ENCODE results near the gene BORCS5. TPM values are rescaled to one million over a fixed set of nuclear protein-coding genes. Genes with fewer than 3 reads are reported as not detected.

The BORCS5 gene
- total RNA-seq, 1 experiment from 2014 or later: 2.5 TPM

DNA sequence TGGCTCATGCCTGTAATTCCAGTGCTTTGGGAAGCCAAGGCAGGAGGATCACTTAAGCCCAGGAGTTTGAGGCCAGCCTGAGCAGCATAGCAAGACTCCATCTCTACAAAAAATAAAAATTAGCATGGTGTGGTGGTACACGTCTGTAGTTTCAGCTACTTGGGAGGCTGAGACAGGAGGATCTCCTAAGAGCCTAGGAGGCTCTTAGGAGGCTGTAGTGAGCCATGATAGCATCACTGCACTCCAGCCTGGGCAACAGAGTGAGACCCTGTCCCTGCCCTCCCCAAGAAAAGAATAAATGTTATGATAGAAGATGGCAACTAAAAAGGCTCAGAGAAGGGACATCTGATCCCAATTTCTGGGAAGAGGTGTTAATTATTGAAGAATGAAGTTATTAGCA is 3.6 kb upstream of the BORCS5 start:
- DNase-seq (ENCODE audit: low read depth): no peak

DNA sequence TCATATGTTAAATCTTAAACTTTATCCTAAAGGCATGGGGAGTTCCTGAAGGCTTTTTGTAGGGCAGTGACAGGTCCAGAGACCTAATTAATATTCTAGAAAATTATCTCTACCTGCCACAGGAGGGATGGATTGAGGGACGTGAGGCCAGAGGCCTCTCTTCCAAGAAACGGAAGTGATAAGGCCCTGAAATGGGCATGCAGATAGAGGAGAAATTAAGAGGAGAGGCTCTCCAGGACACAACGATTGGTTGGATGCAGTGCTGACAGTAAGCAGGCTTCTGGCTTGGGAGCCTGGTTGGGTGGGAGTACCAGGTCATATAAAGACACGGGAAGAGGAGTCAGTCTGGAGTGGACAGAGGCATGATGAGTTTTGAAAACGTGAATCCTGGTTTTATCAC is 3.1 kb upstream of the BORCS5 start:
- DNase-seq (ENCODE audit: low read depth): no peak

DNA sequence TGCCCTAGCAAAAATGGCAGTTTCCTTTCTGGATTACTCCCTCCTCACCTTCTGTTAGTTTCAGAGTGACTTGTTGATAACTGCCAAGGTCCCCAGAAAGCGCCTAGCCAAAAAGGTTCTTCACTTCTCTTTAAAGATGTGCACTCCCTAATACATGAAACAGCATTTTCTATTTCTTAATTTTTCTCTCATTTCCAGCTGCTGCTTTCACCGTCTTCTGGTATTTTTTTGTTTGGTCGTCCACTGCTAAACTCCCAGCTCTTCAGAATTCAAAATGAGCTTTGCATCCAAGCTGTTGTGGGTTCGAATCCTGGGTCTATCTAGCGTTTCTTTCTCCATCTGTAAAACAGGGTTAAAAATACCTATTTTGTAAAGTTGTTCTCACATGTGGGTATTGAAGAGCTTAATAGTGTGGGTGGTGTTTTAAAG is 397 bp upstream of the BORCS5 start:
- no peak for DNase-seq (ENCODE audit: low read depth)

DNA sequence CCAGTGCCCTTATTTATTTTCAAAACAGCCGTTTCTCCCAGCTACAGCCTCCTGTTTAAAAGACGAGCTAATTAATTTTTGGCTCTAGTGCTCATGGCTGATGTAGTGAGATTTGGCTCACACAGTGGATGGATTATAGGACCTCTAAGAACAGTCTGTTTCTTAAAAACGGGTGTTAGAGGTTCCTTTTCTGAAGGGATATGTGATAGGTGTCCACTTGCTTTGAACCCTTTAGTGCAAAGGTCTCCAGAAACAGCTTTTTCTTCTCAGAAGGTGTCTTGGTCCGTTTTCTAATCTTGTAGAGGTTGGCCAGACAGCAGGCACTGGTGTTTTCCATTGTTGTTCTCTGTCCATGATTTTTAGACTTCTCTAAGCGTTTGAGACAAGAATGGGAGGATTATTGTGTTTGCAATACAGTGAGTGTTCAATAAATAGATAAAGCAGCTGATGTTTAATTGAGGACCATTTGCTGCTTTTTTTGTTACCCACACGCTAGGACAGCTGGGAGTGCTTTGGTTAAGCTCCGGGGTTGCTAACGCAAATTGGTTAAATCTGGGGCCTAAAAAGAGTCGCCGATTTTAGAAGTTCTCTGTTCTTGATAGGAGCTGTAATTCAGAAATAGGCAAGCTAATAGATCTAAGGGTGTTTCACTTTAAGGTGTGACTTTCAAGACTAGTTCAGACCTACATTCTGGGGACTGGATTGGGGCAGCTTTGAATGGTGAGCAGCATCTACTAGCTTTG is 1.0 kb downstream of the BORCS5 start:
- no peak for DNase-seq (ENCODE audit: low read depth)

DNA sequence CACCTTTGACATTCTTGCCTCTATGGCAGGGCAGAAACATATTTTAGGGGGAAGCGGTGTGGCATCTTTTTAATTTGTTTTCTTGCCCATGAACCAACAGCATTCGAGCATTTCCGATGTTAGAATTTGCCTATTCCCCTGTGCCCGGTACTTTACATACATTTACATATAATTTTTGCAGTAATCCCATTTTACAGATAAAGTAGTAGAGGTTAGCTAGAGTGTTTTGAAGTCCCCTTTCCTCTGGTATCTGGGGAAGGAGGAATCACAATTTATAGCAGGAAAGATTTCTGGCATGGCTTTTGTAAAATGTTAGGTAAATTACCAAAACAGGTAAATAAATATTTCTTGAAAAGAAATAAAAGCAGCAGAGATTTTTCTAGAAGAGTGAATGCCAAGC is 1.6 kb downstream of the BORCS5 start:
- no peak for DNase-seq (ENCODE audit: low read depth)

DNA sequence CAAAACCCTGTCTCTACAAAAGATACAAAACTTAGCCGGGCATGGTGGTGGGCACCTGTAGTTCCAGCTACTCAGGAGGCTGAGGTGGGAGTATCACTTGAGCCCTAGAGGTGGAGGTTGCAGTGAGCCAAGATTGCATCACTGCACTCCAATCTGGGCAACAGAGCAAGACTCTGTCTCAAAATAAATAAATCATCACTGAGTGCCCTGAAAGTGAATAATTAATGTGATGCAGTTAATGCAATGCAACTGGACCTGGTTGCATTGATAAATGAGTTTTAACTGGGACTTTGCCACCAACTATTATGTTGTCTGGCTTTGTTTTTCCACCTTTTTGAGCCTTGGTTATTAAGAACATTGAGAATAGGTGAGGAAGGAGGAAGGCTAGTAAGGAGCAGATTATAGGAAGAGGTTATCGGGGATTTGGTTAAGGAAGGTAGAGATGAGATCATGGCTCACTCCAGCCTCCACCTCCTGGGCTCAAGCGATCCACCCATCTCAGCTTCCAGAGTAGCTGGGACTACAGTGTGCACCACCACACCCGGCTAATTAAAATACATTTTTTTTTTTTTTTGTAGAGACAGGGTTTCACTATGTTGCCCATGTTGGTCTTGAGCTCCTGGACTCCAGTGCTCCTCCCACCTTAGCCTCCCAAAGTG is 8.0 kb downstream of the BORCS5 start:
- DNase-seq (ENCODE audit: low read depth): no peak

DNA sequence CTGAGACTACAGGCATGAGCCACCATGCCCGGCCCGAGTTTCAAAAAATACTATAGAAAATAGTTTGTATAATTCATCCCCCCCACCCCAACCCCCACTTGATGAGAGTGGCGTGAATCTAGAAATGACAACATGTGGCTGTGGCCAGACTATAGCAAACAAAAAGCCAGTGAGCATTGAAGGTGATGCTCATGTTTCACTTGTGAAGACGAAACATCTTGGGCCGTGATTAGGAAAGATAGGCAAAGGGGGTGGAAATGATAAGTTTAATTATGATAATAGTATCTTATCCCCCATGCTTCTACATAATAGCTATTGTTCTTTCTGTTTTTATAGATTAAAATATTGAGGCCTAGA is 8.5 kb downstream of the BORCS5 start:
- no peak for DNase-seq (ENCODE audit: low read depth)

DNA sequence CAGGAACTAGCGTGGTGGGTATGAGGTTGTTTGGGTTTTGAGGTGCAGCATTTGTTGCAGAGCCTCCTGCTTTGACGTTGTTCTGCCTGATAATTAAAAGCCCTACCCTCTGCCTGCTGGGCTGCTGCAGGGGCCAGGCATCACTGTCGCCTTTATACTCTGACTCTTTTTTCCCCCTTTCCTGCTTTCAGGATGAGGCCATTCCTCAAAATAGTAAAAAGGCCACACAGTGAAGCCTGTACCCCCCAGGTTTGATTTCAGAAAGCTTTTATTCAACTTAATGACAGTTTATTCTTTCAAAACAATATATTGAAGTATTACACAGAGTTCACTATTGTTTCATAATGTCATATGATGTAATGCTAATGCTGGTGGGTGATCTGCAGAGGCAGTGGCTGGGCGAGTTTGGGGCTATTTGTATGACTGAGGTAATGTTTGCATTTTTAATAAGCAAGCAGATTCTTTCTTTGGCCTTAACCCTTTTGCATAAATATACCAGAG is 9.1 kb downstream of the BORCS5 start:
- DNase-seq (ENCODE audit: low read depth): no peak

DNA sequence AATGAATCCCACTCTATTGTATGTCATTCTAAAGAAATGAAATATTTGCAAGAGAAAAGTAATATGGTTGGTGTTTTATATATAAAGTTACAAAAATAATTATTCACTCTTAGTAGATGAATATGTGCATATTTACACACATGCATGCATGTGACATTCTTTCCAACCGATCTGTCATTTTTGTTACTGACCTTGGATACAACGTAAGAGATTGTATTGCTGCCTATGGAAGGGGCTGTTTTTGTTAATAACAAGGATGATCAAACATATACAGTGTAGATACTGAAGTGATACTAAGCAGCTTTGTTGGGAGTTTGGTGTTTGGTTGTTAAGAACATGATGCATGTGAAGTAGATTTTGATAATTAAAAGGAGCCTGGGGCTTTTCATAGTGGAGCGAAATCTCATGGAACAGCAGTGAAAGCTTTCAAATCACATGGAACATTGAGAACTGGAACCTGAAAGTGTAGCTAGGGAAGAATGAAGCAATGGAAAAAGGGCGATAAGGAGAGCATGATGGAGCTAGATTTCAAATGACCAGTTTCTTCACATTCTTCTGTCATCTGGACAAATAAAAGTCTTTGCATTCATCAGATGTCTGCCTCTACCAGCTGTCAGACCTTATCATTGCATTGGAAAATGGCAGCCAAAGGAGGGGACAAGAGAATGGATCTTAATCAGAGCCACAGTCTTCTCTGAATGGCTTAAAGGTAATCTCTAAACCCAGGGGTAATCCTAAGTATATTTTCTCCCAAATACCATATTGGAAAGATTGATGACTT is 10.0 kb downstream of the BORCS5 start:
- no peak for DNase-seq (ENCODE audit: low read depth)

DNA sequence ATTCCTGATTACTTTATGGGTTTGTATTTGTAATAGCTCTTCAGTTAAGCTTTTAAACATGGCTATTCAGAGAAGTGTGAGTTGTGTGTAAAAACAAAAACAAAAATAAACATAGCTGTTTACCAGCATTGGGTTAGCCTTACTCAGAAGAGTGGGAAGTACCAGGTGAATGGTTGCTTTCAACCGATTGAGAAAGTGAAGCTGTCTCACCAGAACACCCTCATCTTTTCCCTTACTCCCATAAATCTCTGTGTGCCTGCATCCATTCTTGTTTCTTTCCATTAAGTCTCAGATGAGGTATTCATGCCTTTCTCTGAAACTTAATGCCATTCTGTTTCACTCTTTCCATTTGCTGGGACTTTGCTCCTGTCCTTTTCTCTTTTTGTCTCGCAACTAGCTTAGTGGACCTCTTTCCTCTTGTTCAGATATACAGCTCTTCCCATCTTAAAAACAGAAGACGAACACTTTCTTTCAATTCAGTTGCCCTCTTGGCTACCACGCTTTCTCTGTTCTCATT is 10.7 kb downstream of the BORCS5 start:
- DNase-seq (ENCODE audit: low read depth): no peak

DNA sequence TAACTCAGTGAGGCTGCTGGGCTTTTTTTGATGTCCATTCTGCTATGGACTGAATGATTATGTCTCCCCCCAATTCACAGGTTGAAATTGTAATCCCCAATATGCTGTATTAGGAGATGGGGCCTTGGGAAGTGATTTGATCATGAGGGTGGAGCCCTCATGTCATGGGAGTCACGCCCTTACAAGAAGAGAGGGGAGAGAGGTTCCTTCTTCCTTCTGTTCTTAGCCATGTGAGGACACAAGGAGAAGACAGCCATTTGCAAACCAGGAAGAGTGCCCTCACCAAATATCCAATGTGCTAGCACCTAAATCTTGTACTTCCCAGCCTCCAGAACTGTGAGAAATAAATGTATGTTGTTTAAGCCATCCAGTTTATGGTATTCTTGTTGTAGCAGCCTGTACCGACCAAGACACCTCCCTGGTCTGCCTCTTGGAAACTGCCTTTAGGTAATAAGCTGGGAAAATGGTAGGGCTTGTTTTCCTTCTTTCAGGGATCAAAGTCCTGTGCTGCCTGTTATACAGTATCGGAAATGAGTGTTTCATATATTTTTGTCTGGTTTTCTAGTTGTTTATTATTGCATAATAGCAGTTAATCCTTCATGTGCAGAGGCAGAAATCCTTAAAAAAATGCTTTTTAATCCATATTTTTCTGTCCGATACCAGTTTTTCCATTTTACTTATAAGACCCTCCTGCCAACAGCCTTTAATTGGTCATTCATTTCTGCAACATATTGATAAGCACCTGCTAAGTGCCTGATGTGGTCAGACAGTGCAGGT is 16.3 kb downstream of the BORCS5 start:
- DNase-seq (ENCODE audit: low read depth): no peak

DNA sequence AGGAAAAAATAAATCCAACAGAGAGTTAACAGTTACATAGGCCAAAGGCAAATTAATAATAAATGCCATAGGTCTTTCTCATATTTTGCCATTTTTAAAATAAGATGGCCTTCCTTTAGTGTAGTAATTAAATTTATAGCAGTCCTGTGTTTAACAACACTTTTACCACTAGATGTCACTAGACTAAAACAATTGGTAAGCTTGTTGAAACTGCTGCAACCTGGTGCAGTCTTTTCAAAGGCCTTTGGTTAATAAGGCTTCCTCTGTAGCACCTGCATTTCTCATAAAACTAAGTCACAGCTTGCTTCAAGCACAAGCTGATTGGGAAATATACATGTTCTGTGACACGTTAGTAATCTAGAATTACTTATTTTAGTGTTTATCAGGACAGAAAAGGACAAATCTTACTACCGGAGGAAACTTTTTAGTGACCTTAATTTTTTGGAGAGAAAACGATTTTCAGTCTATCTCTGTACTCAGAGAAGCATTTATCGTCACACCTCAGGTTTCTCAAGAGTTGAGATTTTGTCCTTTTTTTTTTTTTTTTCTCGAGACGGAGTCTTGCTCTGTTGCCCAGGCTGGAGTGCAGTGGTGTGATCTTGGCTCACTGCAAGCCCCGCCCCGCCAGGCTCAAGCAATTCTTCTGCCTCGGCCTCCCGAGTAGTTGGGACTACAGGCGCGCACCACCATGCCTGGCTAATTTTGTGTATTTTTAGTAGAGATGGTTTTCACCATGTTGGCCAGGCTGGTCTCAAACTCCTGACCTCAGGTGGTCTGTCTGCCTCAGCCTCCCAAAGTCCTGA is 20.0 kb downstream of the BORCS5 start:
- DNase-seq (ENCODE audit: low read depth): peak; percentile 8

DNA sequence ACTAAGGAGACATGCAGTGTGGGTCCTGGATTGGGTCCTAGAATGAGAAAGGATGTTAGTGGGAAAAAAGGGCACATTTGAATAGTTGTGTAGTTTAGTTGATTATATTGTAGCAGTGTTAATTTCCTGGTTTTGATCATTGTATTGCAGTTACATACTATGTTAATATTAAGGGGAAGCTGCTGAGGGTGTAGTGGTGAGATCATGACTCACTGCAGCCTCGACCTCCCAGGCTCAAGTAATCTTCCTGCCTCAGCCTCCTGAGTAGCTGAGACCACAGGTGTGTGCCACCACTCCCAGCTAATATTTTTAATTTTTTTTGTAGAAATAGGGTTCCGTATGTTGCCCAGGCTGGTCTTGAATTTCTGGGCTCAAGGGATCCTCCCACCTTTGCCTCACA is 21.7 kb downstream of the BORCS5 start:
- no peak for DNase-seq (ENCODE audit: low read depth)

DNA sequence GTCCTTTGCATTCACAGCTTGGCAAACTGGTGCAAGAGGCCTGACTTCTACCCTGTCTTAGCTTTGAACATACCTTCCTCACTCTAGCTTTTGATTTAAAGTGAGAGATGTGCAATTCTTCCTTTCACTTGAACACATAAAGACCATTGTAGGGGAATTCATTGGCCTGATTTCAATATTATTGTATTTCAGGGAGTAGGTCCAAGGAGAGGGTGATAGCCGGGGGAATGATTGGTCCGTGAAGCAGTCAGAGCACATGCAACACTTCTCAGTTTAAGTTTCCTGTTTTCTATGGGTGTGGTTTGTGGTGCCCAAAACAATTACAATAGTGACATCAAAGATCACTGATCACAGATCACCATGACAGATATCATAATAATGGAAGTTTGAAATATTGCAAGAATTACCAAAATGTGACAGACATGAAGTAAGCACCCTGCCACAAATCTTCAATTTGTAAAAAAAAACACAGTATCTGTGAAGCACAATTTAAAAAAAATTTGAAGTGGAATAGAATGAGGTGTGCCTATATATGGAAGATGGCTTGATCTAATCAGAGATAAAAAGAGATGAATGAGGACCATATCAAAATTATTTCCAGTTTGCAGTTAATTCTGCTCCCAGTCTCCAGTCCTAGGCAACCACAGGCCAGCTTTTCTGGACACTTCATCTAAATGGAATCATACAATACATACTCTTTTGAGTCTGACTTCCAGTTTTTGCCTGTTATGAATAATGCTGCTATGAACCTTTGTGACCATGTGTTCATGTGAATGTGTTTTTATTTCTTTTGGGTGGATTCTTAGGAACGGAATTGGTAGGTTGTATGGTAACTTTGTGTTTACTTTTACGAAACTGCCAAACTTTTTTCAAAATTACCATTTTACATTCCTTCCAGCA is 23.2 kb downstream of the BORCS5 start:
- DNase-seq (ENCODE audit: low read depth): no peak

DNA sequence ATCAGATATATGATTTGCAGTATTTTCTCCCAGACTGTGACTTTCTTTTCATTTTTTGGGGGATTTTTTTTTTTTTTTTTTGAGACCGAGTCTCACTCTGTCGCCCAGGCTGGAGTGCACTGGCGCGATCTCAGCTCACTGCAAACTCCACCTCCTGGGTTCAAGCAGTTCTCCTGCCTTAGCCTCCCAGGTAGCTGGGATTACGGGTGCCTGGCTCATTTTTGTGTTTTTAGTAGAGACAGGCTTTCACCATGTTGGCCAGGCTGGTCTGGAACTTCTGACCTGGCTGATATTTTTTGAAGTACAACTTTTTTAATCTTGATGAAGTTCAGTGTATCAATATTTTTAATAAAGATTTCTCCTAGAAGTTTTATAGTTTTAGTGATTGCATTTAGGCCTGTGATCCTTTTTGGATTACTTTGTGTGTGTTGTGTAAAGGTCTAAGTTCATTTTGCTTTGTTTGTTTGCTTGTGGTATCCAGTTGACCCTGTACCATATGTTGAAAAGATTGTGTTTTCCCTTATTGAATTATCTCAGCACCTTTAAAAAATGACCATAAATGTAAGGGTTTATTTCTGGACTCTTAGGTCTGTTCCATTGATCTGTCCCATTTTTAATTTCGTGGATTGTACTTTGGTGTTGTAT is 24.2 kb downstream of the BORCS5 start:
- no peak for DNase-seq (ENCODE audit: low read depth)

DNA sequence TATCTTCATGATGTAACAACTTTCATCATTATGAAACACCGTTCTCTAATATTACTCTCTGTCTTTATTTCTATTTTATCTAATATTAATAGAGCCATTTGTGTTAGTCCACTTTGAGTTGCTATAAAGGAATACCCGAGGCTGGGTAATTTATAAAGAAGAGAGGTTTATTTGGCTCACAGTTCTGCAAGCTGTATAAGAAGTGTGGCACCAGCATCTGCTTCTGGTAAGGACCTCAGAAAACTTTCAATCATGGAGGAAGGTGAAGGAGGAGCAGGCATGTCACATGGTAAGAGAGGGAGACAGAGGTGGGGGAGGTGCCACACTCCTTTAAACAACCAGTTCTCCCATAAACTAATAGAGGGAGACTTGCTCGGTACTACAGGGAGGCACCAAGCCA is 25.1 kb downstream of the BORCS5 start:
- no peak for DNase-seq (ENCODE audit: low read depth)

DNA sequence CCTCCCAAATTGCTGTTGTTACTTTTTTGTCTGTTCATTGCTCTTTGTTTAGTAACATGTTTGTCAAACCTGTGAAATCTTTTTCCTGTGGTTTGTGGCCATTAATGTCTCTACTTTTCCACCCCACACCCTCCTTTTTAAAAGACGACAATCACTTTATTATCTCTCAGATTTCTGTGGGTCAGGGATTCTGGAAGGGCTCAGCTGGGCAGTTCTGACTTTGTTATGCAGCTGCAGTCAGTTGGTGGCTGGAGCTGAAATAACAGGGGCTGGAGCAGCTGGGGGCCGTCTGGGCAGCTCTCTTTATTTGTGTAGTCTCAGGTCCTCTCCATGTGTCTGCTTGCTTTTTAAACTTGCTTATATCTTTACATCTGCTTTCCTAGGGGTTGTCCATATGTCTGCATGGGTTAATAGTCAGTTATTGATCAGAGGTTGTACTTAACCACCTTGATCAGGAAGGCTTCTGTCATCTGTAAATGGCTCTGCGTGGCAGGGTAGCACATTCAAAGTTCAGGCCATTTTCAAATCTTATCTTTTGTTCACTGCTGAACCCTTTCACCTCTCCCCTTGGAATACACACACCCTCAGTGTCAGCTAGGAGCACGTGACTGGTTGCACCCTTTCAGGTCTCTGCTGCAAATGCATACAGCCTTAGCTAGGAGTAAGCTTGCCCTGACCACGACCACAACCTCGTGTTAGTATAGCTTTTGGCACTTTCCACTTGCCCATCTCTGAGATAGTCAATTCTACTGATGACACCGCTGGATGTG is 27.9 kb downstream of the BORCS5 start:
- DNase-seq (ENCODE audit: low read depth): no peak

DNA sequence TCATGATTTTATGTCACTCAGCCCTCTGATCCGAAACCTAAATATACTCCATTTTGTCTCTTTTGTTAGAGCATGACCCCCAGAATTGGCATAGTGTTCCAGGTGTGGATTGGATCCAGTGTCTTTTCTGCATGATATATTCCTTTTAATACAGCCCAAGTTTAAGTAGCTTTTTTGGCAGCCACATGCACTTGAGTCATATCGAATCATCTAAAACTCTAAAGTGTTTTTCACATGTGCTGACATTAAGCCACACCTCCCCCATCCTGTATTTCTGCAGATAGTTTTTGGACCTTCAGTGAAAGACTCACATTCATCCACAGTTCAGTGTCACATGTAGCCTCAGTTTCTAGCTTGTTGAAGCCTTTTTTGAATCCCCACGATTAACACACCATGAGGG is 30.6 kb downstream of the BORCS5 start:
- peak; percentile 16 for DNase-seq (ENCODE audit: low read depth)

DNA sequence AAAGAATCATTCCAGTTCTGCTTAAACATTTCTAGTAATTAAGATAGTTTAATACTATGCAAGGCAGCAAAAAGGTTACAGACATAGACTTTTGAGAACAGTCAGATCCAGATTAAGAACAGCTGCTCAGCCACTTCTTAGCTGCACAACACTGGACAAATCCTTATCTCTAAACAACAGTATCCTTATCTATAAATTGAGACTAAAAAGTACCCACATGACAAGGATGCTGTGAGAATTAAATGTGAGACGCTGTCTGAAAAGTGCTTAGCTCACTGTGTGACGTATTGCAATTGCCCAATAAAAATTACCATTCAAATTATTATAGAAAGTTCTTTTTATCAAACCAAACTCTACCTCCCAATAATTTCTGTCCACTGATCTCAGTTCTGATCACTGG is 35.5 kb downstream of the BORCS5 start:
- DNase-seq (ENCODE audit: low read depth): no peak

Data from Daoy (cell line).